GM18951 (cell line): ENCODE data around the gene SAMD14.
A peak's percentile ranks its signal among the peaks of the same experiment; 100 is the strongest.

Experiments
- POLR2A ChIP-seq: IDR thresholded peaks from 4 replicates; pipeline ENCODE4 v1.6.1; 2011; ENCODE audit warnings: mild to moderate bottlenecking; ENCODE audit not compliant: insufficient read length, insufficient read depth; ENCODE audit errors: extremely low read depth
- in situ Hi-C: fragments of 300-500 bp; cut with MboI; formaldehyde crosslinking; loops from one replicate; pipeline ENCODE4 v1.12.0; 2022; ENCODE audit warnings: low sequenced_read_pairs, mixed read lengths, inconsistent platforms; ENCODE audit not compliant: unreplicated experiment

The SAMD14 gene

GRCh38 chr17:50139950-50140885 is 10.3 kb upstream of the SAMD14 start:
- in situ Hi-C loops: no loop called here

DNA sequence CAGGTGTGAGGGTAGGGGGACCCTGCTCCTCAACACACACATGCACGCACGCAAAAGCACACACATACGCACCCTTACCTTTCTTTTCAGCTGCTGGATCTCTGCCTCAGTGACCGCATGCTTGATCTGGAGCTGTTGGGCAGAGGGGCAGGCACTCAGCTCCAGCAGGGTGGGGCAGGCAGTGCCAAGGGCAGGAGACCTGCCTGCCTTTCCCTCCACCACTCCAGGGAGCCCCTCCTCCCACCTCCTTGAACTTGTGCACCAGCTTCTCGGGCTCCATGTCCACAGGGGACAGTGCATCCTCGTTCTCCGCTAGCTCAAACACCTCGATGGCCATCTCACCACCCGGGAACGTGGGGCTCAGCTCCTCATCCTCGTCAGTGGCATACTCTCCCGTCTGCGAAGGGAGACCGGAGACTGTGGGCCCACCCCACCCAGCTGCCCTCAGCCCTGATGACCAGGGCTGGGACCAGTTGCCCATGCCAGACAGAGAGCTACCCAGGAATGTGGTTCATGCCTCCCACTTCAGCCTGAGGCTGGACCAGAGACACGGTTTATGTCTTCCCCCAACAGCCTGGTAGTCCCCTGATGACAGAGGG is 9.3 kb upstream of the SAMD14 start:
- no peak for TF ChIP-seq POLR2A
- in situ Hi-C loops: no loop called here

More at GRCh38 chr17:50139950-50140885, 10.3 kb upstream of the SAMD14 start:
- TF ChIP-seq POLR2A: no peak

DNA sequence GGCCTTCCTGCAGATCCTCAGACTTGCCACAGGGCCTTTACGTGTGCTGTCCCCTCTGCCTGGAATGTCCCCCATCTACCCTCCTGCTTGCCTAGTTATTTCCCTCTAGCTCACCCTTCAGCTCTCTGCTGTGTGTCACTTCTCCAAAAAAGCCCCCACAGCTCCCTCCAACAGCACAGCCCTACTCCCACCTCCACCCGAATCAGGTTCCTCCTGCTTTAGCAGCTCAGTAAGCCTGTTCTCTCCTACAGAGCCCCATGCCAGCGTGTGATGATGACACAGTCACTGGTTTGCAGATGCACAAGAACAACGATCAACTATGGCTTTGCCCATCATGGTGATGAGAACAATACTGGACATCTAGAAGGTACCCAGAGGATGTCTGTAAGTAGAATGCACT is 7.1 kb upstream of the SAMD14 start:
- in situ Hi-C loops: no loop called here
- TF ChIP-seq POLR2A: peak; percentile 12

- TF ChIP-seq POLR2A: no peak
- in situ Hi-C loops: no loop called here
Measured at GRCh38 chr17:50136096-50136687, 6.2 kb upstream of the SAMD14 start.

GRCh38 chr17:50135316-50136095 is 5.5 kb upstream of the SAMD14 start:
- in situ Hi-C loops: no loop called here
- no peak for TF ChIP-seq POLR2A

DNA sequence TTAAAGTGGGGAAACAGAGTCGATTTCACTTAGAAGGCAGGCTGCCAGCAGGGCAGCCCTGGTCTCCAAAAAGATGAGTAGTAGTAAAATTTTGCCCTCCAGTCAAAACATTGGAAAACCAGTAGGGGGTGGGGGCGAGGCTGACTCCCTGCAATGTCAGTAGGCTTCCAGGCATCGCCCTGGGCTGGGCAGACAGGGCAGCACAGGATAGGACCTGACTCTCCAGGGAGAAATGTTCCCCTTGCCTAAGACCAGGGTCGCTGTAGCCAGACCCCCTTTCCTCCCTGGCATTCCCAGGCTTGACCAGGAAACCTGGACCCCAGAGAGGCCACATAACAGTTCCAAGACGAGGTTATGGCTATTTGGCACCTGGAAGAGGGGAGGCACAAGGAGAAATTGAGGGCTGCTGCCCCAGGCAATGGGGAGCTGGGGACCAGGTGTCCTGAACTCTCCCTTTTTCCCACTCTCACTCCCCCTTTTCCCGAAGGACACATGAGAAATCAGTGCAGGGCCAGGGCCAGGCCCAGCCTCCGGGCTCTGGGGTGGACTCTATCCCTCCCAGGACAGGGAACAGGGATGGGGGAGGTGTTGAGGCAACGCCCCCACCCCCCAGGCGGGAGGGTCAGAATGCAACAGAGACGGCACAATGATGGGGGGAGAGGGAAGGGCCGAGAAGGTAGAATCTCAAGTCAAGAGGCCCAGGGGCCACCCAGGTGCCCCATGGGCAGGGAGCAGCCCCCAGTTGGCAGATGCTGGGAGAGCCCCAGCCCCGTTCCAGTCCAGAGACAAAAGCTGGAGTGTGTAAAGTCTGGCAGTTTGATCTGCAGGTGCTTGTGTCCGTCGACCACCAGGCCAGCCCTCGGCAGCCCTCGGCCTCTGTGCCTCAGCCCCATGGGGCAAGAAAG is 4.5 kb upstream of the SAMD14 start:
- in situ Hi-C loops: no loop called here

DNA sequence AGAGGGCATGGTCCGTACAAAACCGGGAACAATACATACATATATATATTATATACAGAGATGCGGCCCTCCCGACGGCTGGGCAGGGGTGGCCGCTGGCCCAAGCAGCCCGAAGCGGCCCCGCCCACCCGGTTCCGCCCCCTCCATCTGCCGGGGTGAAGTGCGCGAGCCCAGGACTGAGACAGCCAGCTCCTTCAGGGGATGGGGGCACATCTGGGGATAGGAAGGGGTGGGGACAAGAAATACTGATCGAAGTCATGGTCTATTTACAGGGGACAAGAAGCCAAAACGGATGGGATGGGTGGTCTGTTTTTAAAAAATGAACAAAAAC is 3.8 kb upstream of the SAMD14 start:
- TF ChIP-seq POLR2A: no peak
- in situ Hi-C loops: no loop called here

More for the DNA sequence above, 4.5 kb upstream of the SAMD14 start:
- TF ChIP-seq POLR2A: no peak

DNA sequence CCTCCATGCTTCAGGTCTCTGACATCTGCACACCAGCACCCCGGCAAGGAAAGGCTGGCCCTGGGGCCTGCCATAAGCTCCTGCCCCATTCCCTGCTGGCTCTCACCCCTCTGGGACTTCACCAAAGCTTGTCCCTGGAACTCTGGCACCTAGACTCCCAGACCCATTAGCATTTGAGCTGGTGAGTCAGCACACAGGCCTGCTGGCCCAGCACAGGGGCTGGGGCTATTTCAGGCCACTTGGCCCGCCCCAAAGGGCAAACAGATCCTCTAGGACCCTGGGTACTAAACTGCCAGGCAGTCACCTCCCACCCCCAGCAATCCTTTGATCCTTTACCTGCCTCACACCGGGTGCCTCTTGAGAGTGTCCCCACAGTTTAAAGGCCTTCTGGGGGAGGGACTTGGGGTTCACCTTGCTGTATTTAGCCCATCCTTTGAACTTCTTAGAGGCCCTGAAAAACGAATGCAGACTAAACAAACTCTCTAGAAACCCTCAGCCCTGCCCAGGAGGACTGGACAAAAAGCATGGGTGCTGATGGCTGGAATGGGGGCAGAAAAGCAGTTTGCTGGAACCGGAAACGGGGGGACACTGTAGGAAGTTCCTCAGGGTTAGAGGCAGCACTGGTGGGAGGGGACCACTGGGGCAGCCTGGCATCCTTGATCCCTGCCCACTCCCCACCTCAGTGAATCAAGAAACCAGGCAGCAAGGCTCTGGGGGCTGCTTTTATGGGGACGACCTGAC is 3.2 kb upstream of the SAMD14 start:
- TF ChIP-seq POLR2A: peak; percentile 7
- in situ Hi-C loops: no loop called here

DNA sequence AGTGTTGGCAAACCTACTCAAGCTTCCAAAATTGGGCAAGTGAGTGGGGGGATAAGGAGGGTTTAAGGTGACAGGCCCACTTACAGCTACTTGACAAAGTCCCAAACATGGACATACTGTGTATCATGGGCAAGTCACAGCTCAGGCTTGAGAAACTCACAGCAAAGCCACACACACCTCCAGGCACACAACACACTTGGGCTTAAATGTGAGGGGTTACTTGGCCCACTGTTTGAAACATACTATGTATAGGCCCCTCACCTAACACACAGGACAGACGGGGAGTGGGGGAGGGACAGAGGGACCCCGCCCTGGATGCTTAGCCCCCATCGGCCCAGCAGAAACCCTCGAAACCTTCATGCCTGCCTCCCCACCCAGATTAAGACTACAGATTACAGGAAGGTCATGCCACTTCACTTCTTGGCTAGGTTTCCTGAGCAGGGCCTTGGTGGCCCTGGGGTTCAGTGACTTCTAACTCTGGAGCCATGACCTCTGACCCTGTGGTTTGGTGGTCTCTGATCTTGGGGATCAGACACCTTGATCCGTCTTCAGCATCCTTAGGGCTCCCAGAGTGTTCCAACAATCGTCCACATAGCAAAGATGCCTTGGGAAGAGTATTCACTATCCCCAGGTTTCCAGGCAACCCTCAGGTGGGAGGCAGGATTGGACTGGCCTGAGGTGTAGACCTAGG is 2.3 kb upstream of the SAMD14 start:
- TF ChIP-seq POLR2A: no peak
- in situ Hi-C loops: no loop called here

- in situ Hi-C loops: no loop called here
- no peak for TF ChIP-seq POLR2A
Measured at GRCh38 chr17:50130559-50131305, 772 bp upstream of the SAMD14 start.

- TF ChIP-seq POLR2A: no peak
- in situ Hi-C loops: no loop called here
Measured at GRCh38 chr17:50129353-50129727, 620 bp downstream of the SAMD14 start.
